Esophagus squamous epithelium (tissue), 5 donors: ENCODE measurements around the gene VTCN1. TPM values are rescaled to one million over a fixed set of nuclear protein-coding genes. Genes with fewer than 3 reads are reported as not detected.

Source experiments
- DNase-seq: peaks from one replicate; lab custom pipeline; 2025; lab: John Stamatoyannopoulos, UW
- H3K27ac ChIP-seq, 4 donors: fragments of 200-600 bp; sonication (generic); one replicate each; pipeline ENCODE4 v1.5.1; 2016 to 2019; ENCODE audit warnings: mild to moderate bottlenecking in 1 of 4
- H3K27me3 ChIP-seq, 4 donors: fragments of 200-600 bp; sonication (generic); 1 replicate in 3 of 4; 2 replicates in 1 of 4; pipeline versions ENCODE4 v1.5.1 to v1.6.0; 2017 to 2021; ENCODE audit warnings: antibody characterized with exemption in 1 of 4
- H3K36me3 ChIP-seq, 3 donors: fragments of 200-600 bp; sonication (generic); one replicate each; pipeline ENCODE4 v1.5.1; 2016 to 2019
- H3K4me1 ChIP-seq, 3 donors: fragments of 200-600 bp; sonication (generic); one replicate each; pipeline ENCODE4 v1.5.1; 2017 to 2019
- H3K4me3 ChIP-seq, 4 donors: fragments of 200-600 bp; sonication (generic); 1 replicate in 3 of 4; 2 replicates in 1 of 4; pipeline ENCODE4 v1.5.1; 2016 to 2019; ENCODE audit warnings: mild to moderate bottlenecking in 2 of 4, moderate library complexity in 1 of 4
- H3K9me3 ChIP-seq, 3 donors: fragments of 200-600 bp; sonication (generic); one replicate each; pipeline ENCODE4 v1.5.1; 2016 to 2019
- POLR2A ChIP-seq, 4 donors: fragments of 450-650 bp; IDR thresholded peaks; one replicate each; pipeline ENCODE4 v1.6.1; 2017; ENCODE audit warnings: antibody characterized with exemption in 4 of 4, mild to moderate bottlenecking in 4 of 4, moderate library complexity in 3 of 4
- WGBS, 2 donors: methylation state at CpG; one replicate each; pipeline ENCODE4 v1.1.5; 2018; 5-methylcytosine and 5-hydroxymethylcytosine counted together
- intact Hi-C: fragments of 100-400 bp; cut with DNase I; formaldehyde crosslinking; loops from one replicate; pipeline ENCODE4 v1.15.0; 2022
- total RNA-seq, 4 donors: library from RNA; depleted of rRNA; stranded (reverse); fragments of >200 nt; gene quantifications; one replicate each; pipeline ENCODE4 v1.1.0, GENCODE V29; 2016
- TF ChIP-seq, protein P1 (sequence below), 6 experiments: fragments of 450-650 bp in 4 of 6; fragments of 200-600 bp in 2 of 6; sonication (generic) in 2 of 6; IDR thresholded peaks; one replicate each; pipeline ENCODE4 v1.5.1; 2016 to 2019; ENCODE audit warnings: antibody characterized with exemption in 6 of 6, mild to moderate bottlenecking in 4 of 6, moderate library complexity in 4 of 6
- donor health status: DM: yes; HTN: yes; CAD: no.

VTCN1 gene
- total RNA-seq, 4 donors from 2014 or later, result 1.9 TPM; not detected in 3

- no peak overlapping the region for H3K4me3 ChIP-seq
- no peak overlapping the region for H3K27ac ChIP-seq
- intact Hi-C loops, result no loop called here
- peaks cover 5 to 21% (median 6%) of the 10 kb centered on the region in 3 donors for H3K4me1 ChIP-seq
- TF ChIP-seq POLR2A (IDR thresholded peaks at IDR 0.05), result no peak
- TF ChIP-seq, protein P1, sequence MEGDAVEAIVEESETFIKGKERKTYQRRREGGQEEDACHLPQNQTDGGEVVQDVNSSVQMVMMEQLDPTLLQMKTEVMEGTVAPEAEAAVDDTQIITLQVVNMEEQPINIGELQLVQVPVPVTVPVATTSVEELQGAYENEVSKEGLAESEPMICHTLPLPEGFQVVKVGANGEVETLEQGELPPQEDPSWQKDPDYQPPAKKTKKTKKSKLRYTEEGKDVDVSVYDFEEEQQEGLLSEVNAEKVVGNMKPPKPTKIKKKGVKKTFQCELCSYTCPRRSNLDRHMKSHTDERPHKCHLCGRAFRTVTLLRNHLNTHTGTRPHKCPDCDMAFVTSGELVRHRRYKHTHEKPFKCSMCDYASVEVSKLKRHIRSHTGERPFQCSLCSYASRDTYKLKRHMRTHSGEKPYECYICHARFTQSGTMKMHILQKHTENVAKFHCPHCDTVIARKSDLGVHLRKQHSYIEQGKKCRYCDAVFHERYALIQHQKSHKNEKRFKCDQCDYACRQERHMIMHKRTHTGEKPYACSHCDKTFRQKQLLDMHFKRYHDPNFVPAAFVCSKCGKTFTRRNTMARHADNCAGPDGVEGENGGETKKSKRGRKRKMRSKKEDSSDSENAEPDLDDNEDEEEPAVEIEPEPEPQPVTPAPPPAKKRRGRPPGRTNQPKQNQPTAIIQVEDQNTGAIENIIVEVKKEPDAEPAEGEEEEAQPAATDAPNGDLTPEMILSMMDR (IDR thresholded peaks at IDR 0.05), result no peak
- H3K9me3 ChIP-seq, result no peaks in the 10 kb centered on the region
- H3K36me3 ChIP-seq, result peaks cover 0 to 6% (median 0%) of the 10 kb centered on the region in 3 donors
- WGBS, 2 donors, result 81 to 87% methylated on average over 8 to 10 of the region's 12 CpGs
- no peak for DNase-seq
- no peaks in the 10 kb centered on the region for H3K27me3 ChIP-seq
Measured at GRCh38 chr1:117118137-117118536, 92.6 kb downstream of the VTCN1 start.

DNA sequence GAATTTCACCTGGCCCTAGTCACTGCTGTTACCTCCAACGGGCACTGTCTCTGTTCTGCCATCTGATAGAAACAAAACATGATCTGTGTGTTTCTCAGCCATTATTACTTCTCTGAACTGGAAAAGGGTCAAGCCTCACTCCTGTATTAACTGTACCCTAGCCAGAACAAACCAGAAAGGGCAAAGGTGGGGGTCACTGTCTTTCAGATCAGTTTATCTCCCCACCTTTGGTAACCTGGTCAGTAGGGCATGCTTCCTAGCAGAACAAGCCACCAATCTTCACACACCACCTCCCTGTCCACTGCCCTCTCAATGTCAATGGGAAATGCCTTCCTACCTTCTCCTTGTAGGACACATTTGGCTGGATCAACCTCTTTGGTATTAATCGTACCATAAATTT, 93.0 kb downstream of the VTCN1 start:
- H3K4me1 ChIP-seq, result peaks cover 5 to 21% (median 6%) of the 10 kb centered on the region in 3 donors
- intact Hi-C loops, result no loop called here
- no peaks in the 10 kb centered on the region for H3K9me3 ChIP-seq
- H3K4me3 ChIP-seq, result no peak overlapping the region
- no peak for DNase-seq
- H3K36me3 ChIP-seq, result peaks cover 0 to 10% (median 0%) of the 10 kb centered on the region in 3 donors
- no peak overlapping the region for H3K27ac ChIP-seq
- TF ChIP-seq, protein P1 (IDR thresholded peaks at IDR 0.05), result no peak
- TF ChIP-seq POLR2A (IDR thresholded peaks at IDR 0.05), result no peak
- WGBS, 2 donors, result 94 to 96% methylated on average over 2 of the region's 2 CpGs
- no peaks in the 10 kb centered on the region for H3K27me3 ChIP-seq

- Histone ChIP-seq H3K27ac (no peak overlapping the region), H3K4me1 (peaks cover 5 to 13% (median 6%) of the 10 kb centered on the region in 3 donors), H3K4me3 (no peak overlapping the region), H3K27me3 (no peaks in the 10 kb centered on the region), H3K9me3 (no peaks in the 10 kb centered on the region), H3K36me3 (peaks cover 0 to 19% (median 0%) of the 10 kb centered on the region in 3 donors)
- WGBS, 2 donors, result 93 to 100% methylated on average over 1 to 3 of the region's 3 CpGs
- no peak for DNase-seq
- TF ChIP-seq POLR2A (IDR thresholded peaks at IDR 0.05), result no peak
- TF ChIP-seq, protein P1 (IDR thresholded peaks at IDR 0.05), result no peak
- intact Hi-C loops, result no loop called here
Measured at GRCh38 chr1:117116784-117117130, 94.0 kb downstream of the VTCN1 start.

DNA sequence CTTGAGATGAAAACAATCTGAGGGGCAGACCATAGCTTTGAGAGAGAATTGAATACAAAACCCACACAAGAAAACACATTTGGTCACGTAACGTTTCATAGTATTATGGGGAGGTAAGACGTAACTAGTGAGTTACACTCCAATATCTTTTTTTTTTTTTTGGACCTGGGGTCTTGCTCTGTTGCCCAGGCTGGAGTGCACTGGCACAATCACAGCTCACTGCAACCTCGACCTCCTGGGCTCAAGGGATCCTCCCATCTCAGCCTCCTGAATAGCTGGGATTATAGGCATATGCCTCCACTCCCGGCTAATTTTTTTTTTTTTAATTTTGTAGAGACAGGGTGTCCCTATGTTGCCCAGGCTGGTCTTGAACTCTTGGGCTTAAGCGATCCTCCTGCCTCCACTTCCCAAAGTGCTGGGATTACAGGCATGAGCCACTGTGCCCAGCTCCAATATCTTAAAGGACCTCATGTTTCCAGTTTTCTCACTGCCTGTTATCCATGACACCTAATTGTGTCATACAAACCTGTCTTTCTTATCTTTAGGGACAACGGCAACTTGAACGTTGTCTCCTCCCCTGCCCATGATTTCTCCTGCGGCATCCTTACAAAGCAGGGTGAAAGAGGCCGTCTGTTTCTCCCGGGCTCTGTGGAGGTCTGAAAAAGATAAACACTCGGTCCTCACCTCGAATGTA, 94.5 kb downstream of the VTCN1 start:
- 89 to 90% methylated on average over 13 of the region's 13 CpGs for WGBS, 2 donors
- Histone ChIP-seq H3K4me1 (peaks cover 5 to 11% (median 6%) of the 10 kb centered on the region in 3 donors), H3K27ac (no peak overlapping the region), H3K4me3 (no peak overlapping the region), H3K27me3 (no peaks in the 10 kb centered on the region), H3K9me3 (no peaks in the 10 kb centered on the region), H3K36me3 (peaks cover 0 to 19% (median 0%) of the 10 kb centered on the region in 3 donors)
- TF ChIP-seq POLR2A (IDR thresholded peaks at IDR 0.05), result no peak
- TF ChIP-seq, protein P1 (IDR thresholded peaks at IDR 0.05), result no peak
- intact Hi-C loops, result no loop called here
- DNase-seq, result no peak

GRCh38 chr1:117114877-117115276, 95.8 kb downstream of the VTCN1 start:
- TF ChIP-seq, protein P1 (IDR thresholded peaks at IDR 0.05), result no peak
- no peak for TF ChIP-seq POLR2A (IDR thresholded peaks at IDR 0.05)
- Histone ChIP-seq H3K9me3 (no peaks in the 10 kb centered on the region), H3K27me3 (no peaks in the 10 kb centered on the region), H3K36me3 (peaks cover 0 to 19% (median 0%) of the 10 kb centered on the region in 3 donors), H3K27ac (no peak overlapping the region), H3K4me1 (peaks cover 0 to 8% (median 3%) of the 10 kb centered on the region in 3 donors), H3K4me3 (no peak overlapping the region)
- 67 to 69% methylated on average over 2 of the region's 2 CpGs for WGBS, 2 donors
- intact Hi-C loops, result no loop called here
- no peak for DNase-seq
